ENCODE results near the gene CEP85L. TPM values are rescaled to one million over a fixed set of nuclear protein-coding genes. Genes with fewer than 3 reads are reported as not detected.

Gene CEP85L
- total RNA-seq, 1 donor from 2014 or later, result 21.8 TPM

DNA sequence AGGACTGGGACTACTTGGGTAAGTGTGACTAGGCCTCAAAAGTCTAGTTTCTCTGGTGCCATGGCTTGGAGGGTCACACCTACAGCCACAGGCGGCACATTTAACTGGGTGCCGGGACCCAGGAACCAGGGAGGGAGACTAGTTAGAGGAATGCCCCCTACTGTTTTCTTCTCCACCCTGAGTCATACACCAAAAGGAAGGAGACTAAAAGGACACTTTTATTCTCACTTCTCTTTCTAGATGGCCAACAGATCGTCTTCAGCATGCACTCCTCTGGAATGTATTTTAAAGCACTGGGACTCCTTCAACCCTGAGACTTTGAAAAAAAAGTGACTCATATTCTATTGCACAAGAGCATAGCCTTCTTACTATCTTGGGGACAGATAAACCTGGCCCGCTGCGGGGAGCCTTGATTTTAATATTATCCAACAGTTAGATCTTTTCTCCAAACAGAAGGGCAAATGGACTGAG, 69.9 kb downstream of the CEP85L start:
- intact Hi-C loops (cut with micrococcal nuclease), result no loop called here
- no peak for ATAC-seq (ENCODE audit: low read depth)

DNA sequence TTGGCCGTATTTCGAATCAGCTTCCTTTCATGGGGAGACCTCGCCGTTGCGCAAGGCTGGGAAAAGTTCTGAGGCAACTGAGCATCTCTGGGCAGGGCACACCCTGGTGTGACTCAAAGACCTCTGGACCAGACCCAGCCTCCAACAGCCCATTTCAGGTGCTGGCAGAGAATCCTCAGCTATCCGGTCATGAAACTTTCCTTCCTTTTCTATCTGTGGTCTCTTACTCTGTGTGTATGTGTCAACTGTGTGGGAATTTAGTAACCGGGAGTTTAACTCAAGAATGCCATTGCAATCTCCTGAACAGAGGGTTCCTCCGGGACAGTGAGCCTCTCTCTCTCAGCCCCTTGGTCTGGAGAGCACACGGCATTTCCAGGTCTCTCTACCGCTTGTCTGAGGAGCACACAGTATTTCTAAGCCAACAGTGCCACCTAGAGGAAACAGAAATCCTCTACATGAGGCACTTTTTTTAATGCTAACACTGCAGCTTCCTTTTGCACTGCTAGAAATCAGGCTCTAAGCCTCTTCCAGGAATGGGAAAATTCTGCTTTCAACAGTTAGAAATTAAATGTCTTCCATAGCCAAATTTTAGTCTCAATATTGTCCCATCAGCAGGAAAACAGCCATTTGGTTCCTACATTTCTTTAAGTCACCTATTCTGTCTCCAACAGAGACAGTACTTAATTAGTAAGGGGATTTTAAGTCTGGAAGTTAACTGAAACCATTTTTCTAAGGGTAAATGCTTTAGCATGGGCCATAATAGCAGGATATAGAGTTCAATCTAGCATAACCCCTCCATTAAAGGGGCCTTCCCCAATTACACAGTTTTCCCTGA, 70.6 kb downstream of the CEP85L start:
- ATAC-seq (ENCODE audit: low read depth) (peak; percentile 34), DNase-seq (no peak)
- TF ChIP-seq, protein P1, sequence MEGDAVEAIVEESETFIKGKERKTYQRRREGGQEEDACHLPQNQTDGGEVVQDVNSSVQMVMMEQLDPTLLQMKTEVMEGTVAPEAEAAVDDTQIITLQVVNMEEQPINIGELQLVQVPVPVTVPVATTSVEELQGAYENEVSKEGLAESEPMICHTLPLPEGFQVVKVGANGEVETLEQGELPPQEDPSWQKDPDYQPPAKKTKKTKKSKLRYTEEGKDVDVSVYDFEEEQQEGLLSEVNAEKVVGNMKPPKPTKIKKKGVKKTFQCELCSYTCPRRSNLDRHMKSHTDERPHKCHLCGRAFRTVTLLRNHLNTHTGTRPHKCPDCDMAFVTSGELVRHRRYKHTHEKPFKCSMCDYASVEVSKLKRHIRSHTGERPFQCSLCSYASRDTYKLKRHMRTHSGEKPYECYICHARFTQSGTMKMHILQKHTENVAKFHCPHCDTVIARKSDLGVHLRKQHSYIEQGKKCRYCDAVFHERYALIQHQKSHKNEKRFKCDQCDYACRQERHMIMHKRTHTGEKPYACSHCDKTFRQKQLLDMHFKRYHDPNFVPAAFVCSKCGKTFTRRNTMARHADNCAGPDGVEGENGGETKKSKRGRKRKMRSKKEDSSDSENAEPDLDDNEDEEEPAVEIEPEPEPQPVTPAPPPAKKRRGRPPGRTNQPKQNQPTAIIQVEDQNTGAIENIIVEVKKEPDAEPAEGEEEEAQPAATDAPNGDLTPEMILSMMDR (IDR thresholded peaks at IDR 0.05), result no peak
- no peaks in the 10 kb centered on the region for H3K27me3 Mint-ChIP-seq
- peaks cover 50% of the 10 kb centered on the region for H3K36me3 Mint-ChIP-seq (ENCODE audit: low read depth)
- ChIA-PET POLR2A (interaction anchor here (1.1 kb wide), 1 partner anchor 15 kb away, joined by 3 read pairs; no protein-coding TSS in a partner anchor), CTCF (interaction anchor here (1.0 to 2.6 kb wide), 2 partner anchors 12 to 15 kb away, joined by 3 to 14 read pairs; no protein-coding TSS in a partner anchor)
- peaks cover 2% of the 10 kb centered on the region for H3K4me1 Mint-ChIP-seq
- no peak overlapping the region for H3K4me3 Mint-ChIP-seq
- H3K9me3 Mint-ChIP-seq, result peaks cover 34% of the 10 kb centered on the region
- intact Hi-C loops (cut with micrococcal nuclease), result no loop called here
- H3K27ac Mint-ChIP-seq, result no peak overlapping the region

More for the DNA sequence above, 69.9 kb downstream of the CEP85L start:
- H3K27ac Mint-ChIP-seq, result no peak overlapping the region
- peaks cover 28% of the 10 kb centered on the region for H3K9me3 Mint-ChIP-seq
- POLR2A ChIA-PET, result no interaction called here
- no peaks in the 10 kb centered on the region for H3K27me3 Mint-ChIP-seq
- CTCF ChIA-PET, result interaction anchor here (2.6 kb wide), 1 partner anchor 16 kb away, joined by 14 read pairs; no protein-coding TSS in a partner anchor
- no peak for DNase-seq
- peaks cover 43% of the 10 kb centered on the region for H3K36me3 Mint-ChIP-seq (ENCODE audit: low read depth)
- H3K4me1 Mint-ChIP-seq, result peaks cover 2% of the 10 kb centered on the region
- TF ChIP-seq, protein P1 (IDR thresholded peaks at IDR 0.05), result no peak
- no peak overlapping the region for H3K4me3 Mint-ChIP-seq

DNA sequence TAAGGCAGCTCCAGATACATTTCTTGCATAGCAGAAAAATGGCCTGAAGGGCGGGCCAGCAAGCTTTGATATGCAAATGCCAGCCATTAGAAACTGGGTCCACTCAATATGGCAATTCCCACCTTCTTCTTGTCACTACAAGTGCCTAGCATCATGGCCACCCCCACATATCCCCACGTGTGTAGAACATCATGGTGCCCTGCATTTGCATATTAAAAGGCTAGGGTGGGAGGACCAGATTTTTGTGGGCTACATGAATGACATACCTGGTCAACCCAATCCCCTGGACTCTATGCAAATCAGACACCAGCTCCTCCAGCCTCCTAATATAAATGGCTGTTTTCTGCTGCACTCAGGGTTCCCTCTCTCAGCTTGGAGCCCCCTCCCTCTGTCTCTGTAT, 71.6 kb downstream of the CEP85L start:
- Mint-ChIP-seq H3K27me3 (no peaks in the 10 kb centered on the region), H3K27ac (no peak overlapping the region), H3K4me3 (no peak overlapping the region), H3K4me1 (peaks cover 2% of the 10 kb centered on the region), H3K36me3 (ENCODE audit: low read depth) (peaks cover 57% of the 10 kb centered on the region), H3K9me3 (peaks cover 42% of the 10 kb centered on the region)
- TF ChIP-seq, protein P1 (IDR thresholded peaks at IDR 0.05), result no peak
- intact Hi-C loops (cut with micrococcal nuclease), result no loop called here
- no peak for DNase-seq
- ChIA-PET POLR2A (interaction anchor here (1.1 kb wide), 1 partner anchor 14 kb away, joined by 3 read pairs; no protein-coding TSS in a partner anchor), CTCF (interaction anchor here (2.6 kb wide), 1 partner anchor 14 kb away, joined by 14 read pairs; no protein-coding TSS in a partner anchor)
- ATAC-seq (ENCODE audit: low read depth), result no peak

DNA sequence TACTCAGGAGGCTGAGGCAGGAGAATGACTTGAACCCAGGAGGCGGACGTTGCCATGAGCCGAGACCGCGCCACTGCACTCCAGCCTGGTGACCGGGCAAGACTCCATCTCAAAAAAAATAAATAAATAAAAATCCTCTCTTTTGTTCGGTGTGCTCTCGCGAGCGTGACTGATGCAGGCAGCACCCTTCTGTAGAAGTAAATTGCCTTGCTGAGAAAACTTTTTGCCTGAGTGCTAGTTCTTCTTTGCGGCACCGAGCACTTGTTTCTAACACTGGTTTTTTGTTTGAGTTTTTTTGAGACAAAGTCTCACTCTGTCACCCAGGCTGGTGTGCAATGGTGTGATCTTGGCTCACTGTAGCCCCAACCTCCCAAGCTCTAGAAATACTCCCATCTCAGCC, 72.8 kb downstream of the CEP85L start:
- no peak overlapping the region for H3K27ac Mint-ChIP-seq
- no peak for ATAC-seq (ENCODE audit: low read depth)
- H3K4me1 Mint-ChIP-seq, result peaks cover 2% of the 10 kb centered on the region
- TF ChIP-seq, protein P1 (IDR thresholded peaks at IDR 0.05), result no peak
- POLR2A ChIA-PET, result no interaction called here
- peaks cover 67% of the 10 kb centered on the region for H3K36me3 Mint-ChIP-seq (ENCODE audit: low read depth)
- no peak for DNase-seq
- peaks cover 50% of the 10 kb centered on the region for H3K9me3 Mint-ChIP-seq
- intact Hi-C loops (cut with micrococcal nuclease), result no loop called here
- CTCF ChIA-PET, result interaction anchor here (2.6 kb wide), 1 partner anchor 13 kb away, joined by 14 read pairs; no protein-coding TSS in a partner anchor
- no peaks in the 10 kb centered on the region for H3K27me3 Mint-ChIP-seq
- H3K4me3 Mint-ChIP-seq, result no peak overlapping the region

DNA sequence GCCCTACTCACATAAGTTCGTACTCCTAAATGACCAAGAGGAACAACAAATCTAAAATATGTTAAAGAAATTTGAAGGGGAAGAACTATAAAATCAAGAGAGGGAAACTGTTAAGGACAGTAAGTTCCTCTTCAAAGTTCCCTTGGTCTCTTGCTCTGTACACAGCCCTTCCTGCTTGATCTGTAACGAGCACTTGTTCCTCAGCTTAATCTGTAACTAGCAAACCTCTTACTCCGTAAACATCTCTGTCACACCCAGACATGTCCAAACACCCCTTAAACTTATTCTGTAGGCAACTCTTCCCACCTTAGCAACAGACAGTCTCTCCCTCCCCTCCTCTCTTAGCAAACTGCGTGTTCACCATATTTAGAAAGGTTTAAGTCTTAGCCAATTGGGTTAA, 73.4 kb downstream of the CEP85L start:
- intact Hi-C loops (cut with micrococcal nuclease), result no loop called here
- Mint-ChIP-seq H3K27me3 (no peaks in the 10 kb centered on the region), H3K9me3 (peaks cover 50% of the 10 kb centered on the region), H3K4me1 (peaks cover 2% of the 10 kb centered on the region), H3K36me3 (ENCODE audit: low read depth) (peaks cover 70% of the 10 kb centered on the region), H3K4me3 (no peak overlapping the region), H3K27ac (no peak overlapping the region)
- no peak for ATAC-seq (ENCODE audit: low read depth)
- ChIA-PET CTCF (no interaction called here), POLR2A (no interaction called here)
- TF ChIP-seq, protein P1 (IDR thresholded peaks at IDR 0.05), result no peak
- DNase-seq, result no peak

Measured in activated B cell treated with CpG ODN at 0.5 μM for 24 hours (primary cell).